Measurements from ENCODE around the gene AADACL4.
A peak's percentile ranks its signal among the peaks of the same experiment; 100 is the strongest.
"Not testable (repeated sequence)": the region's sequence is repeated elsewhere in the genome, so short reads cannot be mapped to it uniquely, and the experiment has no call there.

Gene AADACL4

DNA sequence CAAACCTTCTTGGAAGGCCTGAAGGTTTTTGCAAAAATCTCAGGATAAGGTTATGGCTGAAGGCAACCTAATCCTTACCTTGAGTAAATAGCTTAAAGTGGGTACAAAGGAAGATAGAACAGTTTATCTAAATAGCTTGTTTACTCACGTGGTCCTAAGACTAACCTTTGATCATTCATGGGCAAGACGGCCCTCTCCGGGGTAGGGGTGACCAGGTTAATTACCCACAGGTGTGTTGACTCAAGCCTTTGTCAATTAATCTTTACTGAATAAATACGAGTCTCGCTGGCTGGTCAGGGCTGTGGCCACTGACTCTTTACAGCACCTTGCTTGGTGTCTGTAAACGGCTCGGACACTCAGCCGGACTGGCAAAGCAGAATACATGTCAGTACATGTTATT, 10.8 kb downstream of the AADACL4 start:
- intact Hi-C loops (cut with DNase I; ENCODE audit: low total_unique reads): loop anchor here (10.0 kb wide), 3 partner anchors 340 to 430 kb away; no protein-coding TSS in a partner anchor
- TF ChIP-seq, protein P1, sequence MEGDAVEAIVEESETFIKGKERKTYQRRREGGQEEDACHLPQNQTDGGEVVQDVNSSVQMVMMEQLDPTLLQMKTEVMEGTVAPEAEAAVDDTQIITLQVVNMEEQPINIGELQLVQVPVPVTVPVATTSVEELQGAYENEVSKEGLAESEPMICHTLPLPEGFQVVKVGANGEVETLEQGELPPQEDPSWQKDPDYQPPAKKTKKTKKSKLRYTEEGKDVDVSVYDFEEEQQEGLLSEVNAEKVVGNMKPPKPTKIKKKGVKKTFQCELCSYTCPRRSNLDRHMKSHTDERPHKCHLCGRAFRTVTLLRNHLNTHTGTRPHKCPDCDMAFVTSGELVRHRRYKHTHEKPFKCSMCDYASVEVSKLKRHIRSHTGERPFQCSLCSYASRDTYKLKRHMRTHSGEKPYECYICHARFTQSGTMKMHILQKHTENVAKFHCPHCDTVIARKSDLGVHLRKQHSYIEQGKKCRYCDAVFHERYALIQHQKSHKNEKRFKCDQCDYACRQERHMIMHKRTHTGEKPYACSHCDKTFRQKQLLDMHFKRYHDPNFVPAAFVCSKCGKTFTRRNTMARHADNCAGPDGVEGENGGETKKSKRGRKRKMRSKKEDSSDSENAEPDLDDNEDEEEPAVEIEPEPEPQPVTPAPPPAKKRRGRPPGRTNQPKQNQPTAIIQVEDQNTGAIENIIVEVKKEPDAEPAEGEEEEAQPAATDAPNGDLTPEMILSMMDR (IDR thresholded peaks at IDR 0.05): no peak

DNA sequence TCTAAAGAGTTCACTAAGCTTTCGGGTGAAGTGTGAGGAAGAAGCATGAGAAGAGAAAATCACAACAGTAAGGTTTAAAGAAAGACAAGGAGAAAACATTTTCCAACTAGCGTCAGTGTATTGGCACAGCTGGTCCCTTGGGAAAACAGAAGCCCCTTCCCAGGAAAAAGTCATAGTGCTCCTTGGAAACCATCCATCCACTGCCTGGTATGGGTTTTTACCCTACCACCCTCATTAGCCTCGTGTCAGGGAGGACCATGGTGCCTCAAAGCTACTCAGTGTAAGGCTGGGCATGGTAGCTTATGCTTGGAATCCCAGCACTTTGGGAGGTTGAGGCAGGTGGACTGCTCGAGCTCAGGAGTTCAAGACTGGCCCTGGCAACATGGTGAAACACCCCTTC, 12.7 kb downstream of the AADACL4 start:
- TF ChIP-seq, protein P1 (IDR thresholded peaks at IDR 0.05): no peak
- Histone ChIP-seq H3K27me3 (no peaks in the 10 kb centered on the region), H3K36me3 (no peaks in the 10 kb centered on the region), H3K4me3 (no peak overlapping the region), H3K27ac (no peak overlapping the region), H3K9me3 (no peaks in the 10 kb centered on the region), H3K4me1 (peaks cover 0 to 4% (median 1%) of the 10 kb centered on the region in 4 donors)
- intact Hi-C loops (cut with DNase I; ENCODE audit: low total_unique reads): loop anchor here (10.0 kb wide), 3 partner anchors 342 to 432 kb away; no protein-coding TSS in a partner anchor
- no peak for DNase-seq

More for the DNA sequence above, 10.8 kb downstream of the AADACL4 start:
- H3K4me1 ChIP-seq: peaks cover 0 to 4% (median 1%) of the 10 kb centered on the region in 4 donors
- no peaks in the 10 kb centered on the region for H3K27me3 ChIP-seq
- no peak overlapping the region for H3K4me3 ChIP-seq
- H3K36me3 ChIP-seq: no peaks in the 10 kb centered on the region
- no peak overlapping the region for H3K27ac ChIP-seq
- DNase-seq: no peak
- H3K9me3 ChIP-seq: no peaks in the 10 kb centered on the region

DNA sequence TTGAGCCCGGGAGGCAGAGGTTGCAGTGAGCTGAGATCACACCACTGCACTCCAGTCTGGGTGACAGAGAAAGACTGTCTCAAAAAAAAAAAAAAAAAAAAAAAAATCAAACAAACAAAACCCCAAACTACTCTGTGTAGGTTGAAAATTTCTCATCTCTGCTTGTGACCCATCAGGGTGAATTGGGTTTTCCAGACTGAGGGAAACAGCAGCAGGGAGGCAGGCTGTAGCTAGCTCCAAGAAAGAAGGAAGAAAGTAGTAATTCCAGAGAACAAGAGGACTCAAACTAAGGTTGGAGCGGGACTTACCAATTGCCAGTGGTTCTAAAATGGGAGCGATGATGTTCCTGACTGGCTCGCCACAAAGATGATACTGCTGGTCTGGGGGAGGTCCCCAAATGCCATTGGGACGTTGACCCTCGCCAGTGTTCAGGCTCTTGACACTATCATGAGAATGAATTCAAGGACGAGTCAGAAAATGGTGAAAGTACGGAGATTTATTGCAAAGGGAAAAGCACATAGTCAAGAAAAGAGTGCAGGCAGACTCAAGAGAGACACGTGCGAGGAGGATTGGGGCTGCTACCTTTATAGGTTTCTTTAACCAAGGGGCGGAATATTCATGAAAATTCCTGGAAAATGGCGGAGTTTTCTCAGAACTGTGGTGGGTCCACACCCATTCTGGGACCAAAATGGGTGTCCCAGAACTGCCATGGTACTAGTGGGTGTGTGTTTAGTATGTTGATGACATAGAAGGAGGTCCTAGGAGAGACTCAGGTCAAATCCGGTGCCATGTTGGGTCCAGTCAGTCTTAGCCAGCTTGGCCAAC, 13.4 kb downstream of the AADACL4 start:
- intact Hi-C loops (cut with DNase I; ENCODE audit: low total_unique reads): loop anchor here (10.0 kb wide), 3 partner anchors 342 to 432 kb away; no protein-coding TSS in a partner anchor
- Histone ChIP-seq H3K9me3 (no peaks in the 10 kb centered on the region), H3K4me3 (no peak overlapping the region), H3K27me3 (no peaks in the 10 kb centered on the region), H3K36me3 (no peaks in the 10 kb centered on the region), H3K27ac (no peak overlapping the region), H3K4me1 (peaks cover 0 to 4% (median 1%) of the 10 kb centered on the region in 4 donors)
- TF ChIP-seq, protein P1 (IDR thresholded peaks at IDR 0.05): no peak
- no peak for DNase-seq

DNA sequence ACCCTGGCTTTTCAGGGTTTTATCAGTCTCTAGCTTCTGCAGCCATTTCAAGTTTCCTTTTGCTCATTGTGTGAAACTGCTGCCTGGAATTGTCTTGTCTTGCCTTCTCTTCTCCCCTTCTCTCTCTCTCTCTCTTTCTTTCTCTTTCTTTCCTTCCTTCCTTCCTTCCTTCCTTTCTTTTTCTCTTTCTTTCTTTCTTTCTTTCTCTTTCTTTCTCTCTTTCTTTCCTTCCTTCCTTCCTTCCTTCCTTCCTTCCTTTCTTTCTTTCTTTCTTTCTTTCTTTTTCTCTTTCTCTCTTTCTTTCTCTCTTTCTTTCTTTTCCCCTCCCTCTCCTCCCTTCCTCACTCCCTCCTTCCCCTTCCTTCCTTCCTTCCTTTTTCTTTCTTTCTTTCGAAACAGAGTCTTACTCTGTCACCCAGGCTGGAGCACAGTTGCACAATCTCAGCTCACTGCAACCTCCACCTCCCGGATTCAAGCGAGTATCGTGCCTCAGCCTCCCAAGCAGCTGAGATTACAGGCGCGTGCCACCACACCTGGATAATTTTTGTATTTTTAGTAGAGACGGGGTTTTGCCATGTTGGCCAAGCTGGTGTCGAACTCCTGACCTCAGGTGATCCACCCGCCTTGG, 14.1 kb downstream of the AADACL4 start:
- H3K27me3 ChIP-seq, DNase-seq, H3K4me3 ChIP-seq, H3K36me3 ChIP-seq, H3K27ac ChIP-seq, H3K4me1 ChIP-seq, H3K9me3 ChIP-seq: not testable (repeated sequence)
- intact Hi-C loops (cut with DNase I; ENCODE audit: low total_unique reads): loop anchor here (10.0 kb wide), 3 partner anchors 343 to 433 kb away; no protein-coding TSS in a partner anchor

DNA sequence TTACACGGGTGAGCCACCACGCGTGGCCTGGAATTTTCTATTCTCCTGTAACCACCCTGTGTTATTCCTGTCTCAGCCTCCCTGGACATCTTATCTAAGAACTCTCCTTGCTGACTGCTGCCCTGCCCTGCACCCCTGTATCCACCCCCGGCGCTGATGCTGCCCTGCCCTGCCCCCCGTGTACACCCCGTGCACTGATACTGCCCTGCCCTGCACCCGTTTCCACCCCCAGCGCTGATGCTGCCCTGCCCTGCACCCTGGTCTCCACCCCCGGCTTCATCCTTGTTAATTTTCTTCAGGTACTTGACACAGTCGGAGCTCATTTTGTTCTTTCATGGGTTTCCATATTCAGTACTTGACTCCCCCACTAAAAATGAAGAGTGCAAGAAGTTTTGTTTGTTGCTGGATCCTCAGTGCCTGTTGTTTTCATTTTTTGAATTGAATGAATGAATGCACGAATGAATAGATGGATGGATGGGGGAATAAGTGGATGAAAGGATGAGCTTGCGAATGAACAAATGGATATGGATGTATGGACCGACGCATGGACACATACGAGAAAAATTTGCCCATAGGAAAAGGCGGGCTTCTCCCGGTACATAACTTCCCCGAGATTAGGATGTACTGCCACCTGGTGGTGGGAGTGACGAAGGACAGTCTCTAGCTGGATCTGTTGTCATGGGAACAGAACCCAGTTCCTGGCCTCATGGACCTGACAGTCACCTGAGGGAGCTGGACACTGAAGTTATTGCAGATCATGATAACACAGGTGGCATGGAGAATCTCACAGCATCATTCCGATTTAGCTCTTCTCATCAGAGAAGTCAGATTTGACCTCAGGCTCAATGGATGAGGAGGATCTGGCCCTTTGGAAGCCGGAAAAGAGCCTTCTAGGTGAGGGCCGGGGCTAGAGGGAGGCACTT, 14.9 kb downstream of the AADACL4 start:
- TF ChIP-seq, protein P1 (IDR thresholded peaks at IDR 0.05): peak; percentile 94 to 95
- Histone ChIP-seq H3K27ac (no peak overlapping the region), H3K4me3 (no peak overlapping the region), H3K9me3 (peaks cover 0 to 6% (median 0%) of the 10 kb centered on the region in 3 donors), H3K27me3 (no peaks in the 10 kb centered on the region), H3K36me3 (no peaks in the 10 kb centered on the region), H3K4me1 (peaks cover 0 to 4% (median 1%) of the 10 kb centered on the region in 4 donors)
- peak; percentile 80 to 82 for DNase-seq
- intact Hi-C loops (cut with DNase I; ENCODE audit: low total_unique reads): loop anchor here (10.0 kb wide), 3 partner anchors 344 to 434 kb away; no protein-coding TSS in a partner anchor

All from tibial artery (tissue), 4 donors.